Mesenchymal stem cell (in vitro differentiated cells and primary cell): Measurements from ENCODE around the gene INS.
A peak's percentile ranks its signal among the peaks of the same experiment; 100 is the strongest.

Experiments used
- DNase-seq: peaks from one replicate; pipeline ENCODE4 v3.0.0-alpha.2; 2013
- H2AFZ ChIP-seq: one replicate; pipeline ENCODE4 v1.6.1; 2013; ENCODE audit warnings: low read depth, mild to moderate bottlenecking, control low read depth, inconsistent platforms, low read length, moderate library complexity
- H2AK5ac ChIP-seq: 2 replicates; pipeline ENCODE4 v1.6.1; 2013; ENCODE audit warnings: low read length, moderate library complexity, mild to moderate bottlenecking, inconsistent platforms; ENCODE audit not compliant: severe bottlenecking
- H2BK120ac ChIP-seq: one replicate; pipeline ENCODE4 v1.6.1; 2013; ENCODE audit warnings: low read depth, mild to moderate bottlenecking, inconsistent platforms, low read length, moderate library complexity
- H2BK12ac ChIP-seq, 2 experiments: one replicate each; pipeline ENCODE4 v1.6.1; 2013; ENCODE audit warnings: inconsistent platforms in 2 of 2, low read length in 2 of 2, mild to moderate bottlenecking in 2 of 2, moderate library complexity in 2 of 2, control low read depth in 1 of 2
- H2BK15ac ChIP-seq: one replicate; pipeline ENCODE4 v1.6.1; 2013; ENCODE audit warnings: mild to moderate bottlenecking, low read depth, inconsistent platforms; ENCODE audit not compliant: poor library complexity, severe bottlenecking
- H2BK5ac ChIP-seq: 2 replicates; pipeline ENCODE4 v1.6.1; 2013; ENCODE audit warnings: low read depth, mild to moderate bottlenecking, low read length, control low read depth, inconsistent platforms; ENCODE audit not compliant: poor library complexity, severe bottlenecking
- H3K14ac ChIP-seq, 2 experiments: one replicate each; pipeline ENCODE4 v1.6.1; 2013; ENCODE audit warnings: inconsistent platforms in 2 of 2, low read length in 2 of 2, control low read depth in 1 of 2, mild to moderate bottlenecking in 1 of 2, moderate library complexity in 1 of 2
- H3K18ac ChIP-seq, 2 experiments: one replicate each; pipeline ENCODE4 v1.6.1; 2013; ENCODE audit warnings: inconsistent platforms in 2 of 2, low read length in 2 of 2, control low read depth in 1 of 2, low read depth in 1 of 2, mild to moderate bottlenecking in 1 of 2
- H3K23ac ChIP-seq, 2 experiments: one replicate each; pipeline ENCODE4 v1.6.1; 2013; ENCODE audit warnings: inconsistent platforms in 2 of 2, low read length in 2 of 2, mild to moderate bottlenecking in 2 of 2, moderate library complexity in 2 of 2, control low read depth in 1 of 2
- H3K27ac ChIP-seq: 2 replicates; pipeline ENCODE4 v1.5.1; 2013; ENCODE audit warnings: mild to moderate bottlenecking, moderate library complexity, low read length, control low read depth, inconsistent platforms; ENCODE audit not compliant: poor library complexity, severe bottlenecking
- H3K27me3 ChIP-seq, 2 experiments: 2 replicates each; pipeline versions ENCODE4 v1.6.1 to v1.7.0; 2013; ENCODE audit warnings: low read length in 2 of 2, mild to moderate bottlenecking in 2 of 2, moderate library complexity in 2 of 2, control low read depth in 1 of 2, inconsistent platforms in 1 of 2; ENCODE audit not compliant: control insufficient read depth in 1 of 2, insufficient read depth in 1 of 2
- H3K36me3 ChIP-seq, 2 experiments: 2 replicates each; pipeline versions ENCODE4 v1.6.1 to v1.7.0; 2013; ENCODE audit warnings: low read length in 2 of 2, control low read depth in 1 of 2, inconsistent platforms in 1 of 2, low read depth in 1 of 2, mild to moderate bottlenecking in 1 of 2; ENCODE audit not compliant: insufficient read depth in 2 of 2, control insufficient read depth in 1 of 2
- H3K4ac ChIP-seq, 2 experiments: one replicate each; pipeline ENCODE4 v1.6.1; 2013; ENCODE audit warnings: inconsistent platforms in 2 of 2, low read length in 2 of 2, mild to moderate bottlenecking in 2 of 2, moderate library complexity in 2 of 2, control low read depth in 1 of 2, low read depth in 1 of 2
- H3K4me1 ChIP-seq: 2 replicates; pipeline ENCODE4 v1.6.1; 2013; ENCODE audit warnings: low read depth, low read length, control low read depth; ENCODE audit not compliant: control insufficient read depth, insufficient read depth
- H3K4me2 ChIP-seq: 2 replicates; pipeline ENCODE4 v1.6.1; 2013; ENCODE audit warnings: low read length, mild to moderate bottlenecking, inconsistent platforms; ENCODE audit not compliant: poor library complexity, severe bottlenecking
- H3K4me3 ChIP-seq, 2 experiments: 2 replicates each; pipeline versions ENCODE4 v1.5.1 to v1.7.0; 2013; ENCODE audit warnings: low read length in 2 of 2, mild to moderate bottlenecking in 2 of 2, control low read depth in 1 of 2, low read depth in 1 of 2; ENCODE audit not compliant: insufficient read depth in 1 of 2
- H3K79me1 ChIP-seq: replicated peaks from 2 replicates; pipeline ENCODE4 v1.6.1; 2013; ENCODE audit warnings: mild to moderate bottlenecking, control low read depth, low read length, inconsistent platforms; ENCODE audit not compliant: poor library complexity, severe bottlenecking
- H3K9ac ChIP-seq: 2 replicates; pipeline ENCODE4 v1.7.0; 2013; ENCODE audit warnings: mild to moderate bottlenecking, low read length, moderate library complexity
- H3K9me3 ChIP-seq: 2 replicates; pipeline ENCODE4 v1.7.0; 2013; ENCODE audit warnings: mild to moderate bottlenecking, low read length; ENCODE audit not compliant: control insufficient read depth
- H4K8ac ChIP-seq: one replicate; pipeline ENCODE4 v1.6.1; 2013; ENCODE audit warnings: inconsistent platforms, mild to moderate bottlenecking, low read length, moderate library complexity
- H4K91ac ChIP-seq: one replicate; pipeline ENCODE4 v1.6.1; 2013; ENCODE audit warnings: mild to moderate bottlenecking, low read length, inconsistent platforms
- WGBS: methylation state at CpG from one replicate; pipeline ENCODE4 v1.1.7; 2013; ENCODE audit warnings: mixed read lengths; 5-methylcytosine and 5-hydroxymethylcytosine counted together

INS gene

DNA sequence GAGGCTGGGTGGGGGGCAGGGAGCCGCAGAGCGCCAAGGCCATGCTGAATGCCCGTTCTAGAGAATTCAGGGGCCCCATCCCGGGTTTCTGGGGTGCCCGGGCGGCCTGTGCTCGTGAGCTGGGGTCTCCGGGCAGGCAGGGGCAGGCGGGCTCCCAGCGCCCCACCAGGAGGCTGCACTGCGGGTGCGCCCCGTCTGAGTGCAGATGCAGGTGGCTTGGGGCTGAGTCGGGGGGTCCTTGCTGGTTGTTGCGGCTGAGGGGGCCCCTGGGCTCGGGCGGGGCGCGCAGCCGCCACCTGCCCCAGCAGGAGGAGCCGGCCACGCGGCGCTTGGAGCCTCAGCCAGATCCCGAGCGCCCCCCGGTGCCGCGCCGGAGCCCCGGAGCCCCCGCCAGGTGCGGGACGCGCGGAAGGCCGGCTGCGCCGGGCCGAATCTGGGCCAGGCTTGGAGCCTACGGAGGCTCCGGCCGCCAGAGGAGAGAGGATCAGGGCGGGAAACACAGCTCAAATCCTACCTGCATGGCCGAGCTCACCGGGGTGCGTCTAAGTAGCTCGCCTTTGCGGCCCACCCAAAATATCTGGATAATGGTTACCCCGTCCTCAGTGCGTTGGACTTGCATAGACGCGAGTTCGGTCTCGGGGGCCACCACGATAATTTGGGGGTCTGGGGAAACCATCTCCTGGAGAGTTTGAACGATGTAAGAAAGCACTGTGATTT lies 21.2 kb downstream of the INS start:
- H4K8ac ChIP-seq, result no peak overlapping the region
- H2AFZ ChIP-seq, result no peak overlapping the region
- peaks cover 54% of the 10 kb centered on the region for H3K4me1 ChIP-seq
- H3K9me3 ChIP-seq, result no peaks in the 10 kb centered on the region
- H3K4me2 ChIP-seq, result peak overlapping the region; percentile 56
- peak overlapping the region; percentile 83 for H2BK15ac ChIP-seq
- H2AK5ac ChIP-seq, result no peak overlapping the region
- H3K4ac ChIP-seq, result no peak overlapping the region
- peak overlapping the region; percentile 61 for H2BK120ac ChIP-seq
- H3K27ac ChIP-seq, result no peak overlapping the region
- no peak overlapping the region for H2BK5ac ChIP-seq
- peak overlapping the region in 1 of 2 experiments; percentile 81 for H2BK12ac ChIP-seq
- DNase-seq, result peak; percentile 8
- H3K9ac ChIP-seq, result no peak overlapping the region
- H4K91ac ChIP-seq, result no peak overlapping the region
- no peak overlapping the region for H3K4me3 ChIP-seq
- peaks cover 5% of the 10 kb centered on the region for H3K79me1 ChIP-seq
- peak overlapping the region; percentile 43 to 75 for H3K18ac ChIP-seq
- H3K36me3 ChIP-seq, result peaks cover 0 to 4% of the 10 kb centered on the region in 2 experiments
- WGBS, result 3% methylated on average over 50 of the region's 57 CpGs
- peaks cover 46 to 78% of the 10 kb centered on the region in 2 experiments for H3K27me3 ChIP-seq
- peak overlapping the region in 1 of 2 experiments; percentile 50 for H3K23ac ChIP-seq
- no peak overlapping the region for H3K14ac ChIP-seq

DNA sequence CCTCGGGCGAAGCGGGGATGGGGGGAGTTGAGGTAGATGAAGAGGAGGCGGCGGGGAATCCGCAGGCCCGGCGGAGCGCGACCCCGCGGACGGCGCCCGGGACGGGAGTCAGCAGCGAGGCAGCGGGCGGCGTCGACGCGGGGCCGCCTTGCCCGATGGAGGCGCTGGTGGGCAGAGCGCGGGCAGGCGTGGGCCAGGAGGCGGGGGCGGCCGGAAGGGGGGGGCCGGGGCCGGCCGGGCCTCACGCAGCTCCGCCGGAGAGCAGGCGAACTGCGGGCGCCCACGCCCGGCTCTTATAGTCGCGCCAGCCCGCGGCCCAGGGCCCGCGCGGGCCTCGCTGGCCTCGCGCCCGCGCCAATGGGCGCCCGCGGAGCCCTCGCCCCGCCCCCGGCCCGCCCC lies 21.9 kb downstream of the INS start, which contains the start of gene IGF2:
IGF2 (minus strand) TSS at position 267 of the 399 bp plus-strand sequence. CDS start 3,866 bp downstream, outside the sequence.
- Histone ChIP-seq H3K23ac (peak within 1 kb of the TSS in 1 of 2 experiments; percentile 50), H3K36me3 (peaks cover 0 to 10% of the 10 kb centered on the region in 2 experiments), H3K27ac (no peak within 1 kb of the TSS), H3K9ac (no peak within 1 kb of the TSS), H3K18ac (peak within 1 kb of the TSS; percentile 43 to 75), H4K91ac (no peak within 1 kb of the TSS), H2BK120ac (peak within 1 kb of the TSS; percentile 85), H2BK12ac (peak within 1 kb of the TSS in 1 of 2 experiments; percentile 81), H2AK5ac (no peak within 1 kb of the TSS), H3K14ac (no peak within 1 kb of the TSS), H3K27me3 (peaks cover 40 to 78% of the 10 kb centered on the region in 2 experiments), H3K9me3 (no peaks in the 10 kb centered on the region), H3K4ac (peak within 1 kb of the TSS in 1 of 2 experiments; percentile 41), H4K8ac (peak within 1 kb of the TSS; percentile 76), H2AFZ (no peak within 1 kb of the TSS), H2BK5ac (no peak within 1 kb of the TSS), H3K79me1 (peaks cover 9% of the 10 kb centered on the region), H3K4me2 (peak within 1 kb of the TSS; percentile 88), H2BK15ac (peak within 1 kb of the TSS; percentile 83), H3K4me1 (peaks cover 53% of the 10 kb centered on the region), H3K4me3 (peak within 1 kb of the TSS in 1 of 2 experiments; percentile 63)
- DNase-seq, result peak; percentile 43
- no CpG with 5 or more reads among the region's 62 CpGs for WGBS

DNA sequence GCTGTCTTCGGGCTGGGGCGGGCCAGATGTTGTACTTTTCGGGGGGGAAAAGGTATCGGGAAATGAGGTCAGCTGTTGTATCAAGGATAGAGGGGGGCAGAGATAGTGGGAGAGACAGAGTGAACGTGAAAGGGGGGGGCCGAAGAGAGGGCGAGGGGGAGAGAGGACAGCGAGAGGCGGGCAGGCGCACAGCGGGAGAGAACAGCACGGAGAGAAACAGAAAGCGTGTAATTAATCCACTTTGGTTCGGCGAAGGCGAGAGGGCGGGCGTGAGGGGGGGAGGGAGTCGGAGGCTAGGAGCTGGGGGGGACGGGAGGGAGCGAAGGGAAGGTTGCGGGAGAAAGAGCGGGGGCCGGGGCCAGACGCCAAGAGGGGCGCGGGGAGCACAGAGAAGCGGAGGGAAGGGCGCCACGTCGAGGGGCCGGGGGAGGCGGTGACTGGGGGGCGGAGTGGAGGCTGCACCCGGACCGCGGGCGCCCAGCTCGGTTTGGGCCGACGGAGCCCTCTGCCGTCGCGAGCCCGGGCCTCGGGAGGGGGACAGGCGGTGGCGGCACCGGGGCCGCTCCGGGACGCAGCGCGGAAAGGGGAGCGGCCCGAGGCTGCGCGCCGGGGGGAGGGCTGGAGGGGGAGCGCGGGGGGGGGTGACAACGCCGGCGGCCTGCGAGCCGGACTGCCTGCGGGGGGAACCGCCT lies 22.4 kb downstream of the INS start:
- H3K4me3 ChIP-seq, result peak overlapping the region in 1 of 2 experiments; percentile 63
- no peak overlapping the region for H3K9ac ChIP-seq
- peak overlapping the region; percentile 85 for H2BK120ac ChIP-seq
- H3K14ac ChIP-seq, result no peak overlapping the region
- H4K8ac ChIP-seq, result no peak overlapping the region
- peak; percentile 54 for DNase-seq
- H3K4ac ChIP-seq, result peak overlapping the region in 1 of 2 experiments; percentile 41
- no peak overlapping the region for H2AK5ac ChIP-seq
- peak overlapping the region; percentile 88 for H3K4me2 ChIP-seq
- peak overlapping the region; percentile 52 for H2BK15ac ChIP-seq
- WGBS, result 1% methylated on average over 37 of the region's 68 CpGs
- peaks cover 9% of the 10 kb centered on the region for H3K79me1 ChIP-seq
- peak overlapping the region; percentile 12 to 72 for H3K18ac ChIP-seq
- no peak overlapping the region for H4K91ac ChIP-seq
- peaks cover 35 to 78% of the 10 kb centered on the region in 2 experiments for H3K27me3 ChIP-seq
- H3K9me3 ChIP-seq, result no peaks in the 10 kb centered on the region
- H2AFZ ChIP-seq, result no peak overlapping the region
- H3K23ac ChIP-seq, result no peak overlapping the region
- peaks cover 0 to 16% of the 10 kb centered on the region in 2 experiments for H3K36me3 ChIP-seq
- no peak overlapping the region for H3K27ac ChIP-seq
- H3K4me1 ChIP-seq, result peaks cover 49% of the 10 kb centered on the region
- H2BK5ac ChIP-seq, result no peak overlapping the region
- peak overlapping the region in 1 of 2 experiments; percentile 31 for H2BK12ac ChIP-seq

DNA sequence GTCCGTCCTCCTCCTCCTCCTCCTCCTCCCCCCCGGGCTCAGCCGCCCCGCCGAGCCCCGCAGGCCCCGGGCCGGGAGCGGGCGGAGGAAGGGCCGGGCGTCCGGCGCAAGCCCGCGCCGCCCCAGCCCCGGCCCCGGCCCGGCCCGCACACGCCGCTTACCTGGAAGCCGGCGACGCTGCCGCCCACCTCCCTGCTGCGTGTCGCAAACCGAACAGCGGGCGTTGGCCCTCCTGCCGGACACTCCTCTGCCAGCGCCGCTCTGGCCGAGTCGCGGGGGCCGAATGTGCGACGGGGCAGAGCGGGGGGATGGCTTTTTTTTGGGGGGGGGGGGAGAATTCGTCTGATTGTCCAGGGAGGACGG lies 23.0 kb downstream of the INS start:
- H2BK12ac ChIP-seq, result no peak overlapping the region
- peak overlapping the region in 1 of 2 experiments; percentile 81 for H3K4ac ChIP-seq
- peaks cover 0 to 21% of the 10 kb centered on the region in 2 experiments for H3K36me3 ChIP-seq
- no peak for DNase-seq
- WGBS, result 2% methylated on average over 16 of the region's 44 CpGs
- peak overlapping the region; percentile 12 for H2BK15ac ChIP-seq
- H2BK120ac ChIP-seq, result peak overlapping the region; percentile 37
- H3K27ac ChIP-seq, result no peak overlapping the region
- no peak overlapping the region for H4K91ac ChIP-seq
- H3K18ac ChIP-seq, result peak overlapping the region; percentile 45 to 89
- no peak overlapping the region for H3K14ac ChIP-seq
- H2AFZ ChIP-seq, result no peak overlapping the region
- no peak overlapping the region for H2AK5ac ChIP-seq
- H3K4me3 ChIP-seq, result peak overlapping the region in 1 of 2 experiments; percentile 63
- no peaks in the 10 kb centered on the region for H3K9me3 ChIP-seq
- peak overlapping the region; percentile 76 for H4K8ac ChIP-seq
- H2BK5ac ChIP-seq, result peak overlapping the region; percentile 69
- peak overlapping the region in 1 of 2 experiments; percentile 47 for H3K23ac ChIP-seq
- peaks cover 49% of the 10 kb centered on the region for H3K4me1 ChIP-seq
- H3K27me3 ChIP-seq, result peaks cover 29 to 80% of the 10 kb centered on the region in 2 experiments
- peaks cover 9% of the 10 kb centered on the region for H3K79me1 ChIP-seq
- no peak overlapping the region for H3K9ac ChIP-seq
- H3K4me2 ChIP-seq, result peak overlapping the region; percentile 88
